DMS 273 treated with DMSO at 0.1 percent for 48 hours (cell line): ENCODE data around the gene DAB2IP.
A peak's percentile ranks its signal among the peaks of the same experiment; 100 is the strongest.
"Not testable (repeated sequence)": the region's sequence is repeated elsewhere in the genome, so short reads cannot be mapped to it uniquely, and the experiment has no call there.

ENCODE experiments used
- DNase-seq: peaks from one replicate; lab custom pipeline; 2025; lab: John Stamatoyannopoulos, UW

Gene DAB2IP

GRCh38 chr9:121651295-121652020, at the start of gene DAB2IP:
DAB2IP (plus strand) TSS chr9:121651634; CDS start chr9:121651776, 142 bp downstream.
- no peak for DNase-seq

GRCh38 chr9:121603028-121603427, 48.4 kb upstream of the DAB2IP start:
- DNase-seq, result no peak

GRCh38 chr9:121604242-121604641, 47.2 kb upstream of the DAB2IP start:
- no peak for DNase-seq

GRCh38 chr9:121604654-121605053, 46.8 kb upstream of the DAB2IP start:
- DNase-seq, result no peak

GRCh38 chr9:121607434-121608167, 43.8 kb upstream of the DAB2IP start:
- DNase-seq, result no peak

GRCh38 chr9:121608168-121608853, 43.1 kb upstream of the DAB2IP start:
- DNase-seq, result no peak

- peak; percentile 15 for DNase-seq
Observed at GRCh38 chr9:121609822-121610637, 41.4 kb upstream of the DAB2IP start.

- no peak for DNase-seq
Observed at GRCh38 chr9:121610638-121610953, 40.8 kb upstream of the DAB2IP start.

- no peak for DNase-seq
Observed at GRCh38 chr9:121612511-121612998, 38.9 kb upstream of the DAB2IP start.

GRCh38 chr9:121613009-121613752, 38.3 kb upstream of the DAB2IP start:
- no peak for DNase-seq

GRCh38 chr9:121616123-121616755, 35.2 kb upstream of the DAB2IP start:
- DNase-seq, result no peak

GRCh38 chr9:121618504-121618903, 32.9 kb upstream of the DAB2IP start:
- DNase-seq, result no peak

GRCh38 chr9:121618910-121619309, 32.5 kb upstream of the DAB2IP start:
- DNase-seq, result not testable (repeated sequence)

- DNase-seq, result no peak
Observed at GRCh38 chr9:121619545-121620324, 31.7 kb upstream of the DAB2IP start.

GRCh38 chr9:121620325-121620673, 31.1 kb upstream of the DAB2IP start:
- no peak for DNase-seq

GRCh38 chr9:121620777-121621449, 30.5 kb upstream of the DAB2IP start:
- DNase-seq, result no peak

GRCh38 chr9:121622387-121623203, 28.8 kb upstream of the DAB2IP start:
- no peak for DNase-seq

GRCh38 chr9:121623430-121623829, 28.0 kb upstream of the DAB2IP start:
- DNase-seq, result not testable (repeated sequence)

- DNase-seq, result no peak
Observed at GRCh38 chr9:121625590-121625989, 25.8 kb upstream of the DAB2IP start.
